ENCODE measurements around the gene KRT81.
"Not testable (repeated sequence)": the region's sequence is repeated elsewhere in the genome, so short reads cannot be mapped to it uniquely, and the experiment has no call there.

Gene KRT81

DNA sequence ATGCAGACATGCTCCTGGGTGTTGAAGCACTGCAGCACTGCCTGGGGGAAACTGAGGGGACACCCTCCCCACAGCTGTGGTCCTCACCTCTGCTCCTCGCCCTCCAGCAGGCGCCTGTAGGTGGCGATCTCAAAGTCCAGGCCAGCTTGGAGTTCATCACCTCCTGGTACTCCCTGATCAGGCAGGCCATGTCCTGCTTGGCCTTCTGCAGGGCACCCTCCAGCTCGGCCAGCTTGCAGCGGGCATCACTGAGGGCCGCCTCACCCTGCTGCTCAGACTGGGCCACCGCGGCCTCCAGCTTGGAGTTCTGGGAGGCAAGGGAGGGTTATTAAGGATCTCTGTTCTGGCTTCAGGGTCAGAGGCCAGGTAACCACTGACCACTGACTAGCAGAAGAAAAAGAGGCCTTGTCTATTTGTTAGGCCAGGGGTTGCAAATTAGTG is 39.1 kb downstream of the KRT81 start:
- not testable (repeated sequence) for DNase-seq

DNA sequence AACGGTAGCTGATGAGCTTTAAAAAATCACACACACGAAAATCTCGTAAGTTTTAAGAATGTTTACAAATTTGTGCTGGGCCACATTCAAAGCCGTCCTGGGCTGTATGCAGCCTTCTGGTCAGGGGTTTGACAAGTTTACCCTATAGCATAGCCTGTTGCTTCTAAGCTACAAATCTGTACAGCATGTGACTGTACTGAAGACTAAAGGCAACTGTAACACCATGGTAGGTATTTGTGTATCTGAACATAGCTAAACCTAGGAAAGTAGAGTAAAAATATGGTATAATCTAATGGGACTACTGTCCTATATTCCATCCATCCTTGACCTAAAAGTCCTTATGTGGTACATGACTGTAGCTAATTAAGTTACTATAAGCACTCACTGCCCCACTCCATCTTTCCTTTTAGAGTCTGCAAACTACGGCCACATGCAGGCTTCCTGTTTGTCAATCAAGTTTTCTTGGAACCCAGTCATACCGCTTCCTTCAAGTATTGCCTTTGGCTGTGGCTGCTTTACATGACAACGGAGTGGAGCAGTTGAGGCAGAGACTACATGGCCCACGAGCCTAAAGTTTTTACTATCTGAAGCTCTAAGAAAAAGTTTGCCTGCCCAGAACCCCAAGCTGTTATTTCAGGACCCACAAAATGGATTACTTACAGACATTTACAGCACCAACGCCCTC is 39.8 kb downstream of the KRT81 start:
- no peak for DNase-seq

DNA sequence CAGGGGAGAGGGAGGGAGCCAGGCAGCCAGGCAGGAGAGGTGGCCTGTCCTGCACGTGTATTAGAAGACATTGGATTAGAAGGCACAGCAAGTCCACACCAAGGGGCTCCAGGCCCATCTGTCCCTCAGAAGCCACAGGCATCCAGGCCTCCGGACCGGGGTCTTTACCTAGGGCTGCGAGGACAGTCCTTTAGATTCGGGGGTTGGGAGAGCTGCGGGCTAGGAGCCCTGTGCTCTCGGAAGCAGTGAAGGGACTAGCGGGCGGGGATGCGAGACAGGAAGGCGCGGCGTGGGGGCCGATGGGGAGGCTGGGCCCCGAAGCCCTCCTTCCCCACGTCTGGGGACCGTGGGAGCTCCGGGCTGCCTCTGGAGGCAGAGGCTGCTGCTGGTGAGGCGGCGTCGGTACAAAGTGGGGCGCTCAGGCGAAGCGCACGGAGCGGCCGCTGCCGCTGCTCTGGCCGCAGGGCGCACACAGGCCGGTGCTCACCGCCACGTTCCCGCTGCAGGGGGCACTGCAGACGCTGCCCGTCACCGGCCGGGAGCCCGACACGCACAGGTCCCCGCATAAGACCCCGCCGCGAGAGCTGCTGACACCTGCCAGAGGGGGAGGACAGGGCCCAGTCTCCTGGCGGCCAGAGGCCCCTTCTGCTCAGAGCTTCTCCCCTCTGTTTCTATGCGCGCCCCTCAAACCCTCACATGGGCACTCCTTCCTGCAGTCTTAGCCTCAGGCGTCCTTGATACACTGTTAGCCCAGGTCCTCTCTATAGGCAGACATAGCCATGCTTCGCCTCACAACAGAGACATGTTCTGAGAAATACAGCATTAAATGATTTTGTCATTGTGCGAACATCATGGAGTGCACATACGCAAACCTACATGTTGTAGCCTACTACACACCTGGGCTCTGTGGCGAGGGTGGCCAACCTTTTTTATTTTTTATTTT is 41.0 kb downstream of the KRT81 start:
- DNase-seq = no peak

DNA sequence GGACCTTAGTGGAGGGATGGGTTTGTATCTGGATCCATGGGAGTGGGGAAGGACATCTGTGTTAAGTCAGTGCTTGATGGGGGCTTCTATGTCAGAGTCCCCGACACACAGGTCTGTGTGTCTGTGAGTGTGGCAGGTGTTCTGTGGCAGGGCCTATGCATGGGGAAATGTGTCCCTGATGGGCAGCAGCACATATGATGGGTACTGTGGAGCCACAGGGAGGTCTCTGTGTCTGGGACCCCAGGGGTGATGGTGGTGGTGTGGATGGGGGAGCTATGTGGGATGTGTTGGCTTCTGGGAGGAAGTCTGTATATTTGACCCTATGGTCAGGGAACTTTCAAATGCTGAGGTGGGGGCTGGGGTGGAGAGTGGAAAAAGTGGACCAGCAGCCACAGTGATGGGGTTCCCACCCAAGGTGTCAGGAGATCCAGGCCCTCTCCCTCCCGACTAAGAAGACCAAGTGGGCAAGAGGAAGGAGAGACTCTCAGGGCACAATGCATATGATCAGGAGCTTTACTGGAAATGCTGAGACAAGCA is 41.8 kb downstream of the KRT81 start:
- DNase-seq = no peak

DNA sequence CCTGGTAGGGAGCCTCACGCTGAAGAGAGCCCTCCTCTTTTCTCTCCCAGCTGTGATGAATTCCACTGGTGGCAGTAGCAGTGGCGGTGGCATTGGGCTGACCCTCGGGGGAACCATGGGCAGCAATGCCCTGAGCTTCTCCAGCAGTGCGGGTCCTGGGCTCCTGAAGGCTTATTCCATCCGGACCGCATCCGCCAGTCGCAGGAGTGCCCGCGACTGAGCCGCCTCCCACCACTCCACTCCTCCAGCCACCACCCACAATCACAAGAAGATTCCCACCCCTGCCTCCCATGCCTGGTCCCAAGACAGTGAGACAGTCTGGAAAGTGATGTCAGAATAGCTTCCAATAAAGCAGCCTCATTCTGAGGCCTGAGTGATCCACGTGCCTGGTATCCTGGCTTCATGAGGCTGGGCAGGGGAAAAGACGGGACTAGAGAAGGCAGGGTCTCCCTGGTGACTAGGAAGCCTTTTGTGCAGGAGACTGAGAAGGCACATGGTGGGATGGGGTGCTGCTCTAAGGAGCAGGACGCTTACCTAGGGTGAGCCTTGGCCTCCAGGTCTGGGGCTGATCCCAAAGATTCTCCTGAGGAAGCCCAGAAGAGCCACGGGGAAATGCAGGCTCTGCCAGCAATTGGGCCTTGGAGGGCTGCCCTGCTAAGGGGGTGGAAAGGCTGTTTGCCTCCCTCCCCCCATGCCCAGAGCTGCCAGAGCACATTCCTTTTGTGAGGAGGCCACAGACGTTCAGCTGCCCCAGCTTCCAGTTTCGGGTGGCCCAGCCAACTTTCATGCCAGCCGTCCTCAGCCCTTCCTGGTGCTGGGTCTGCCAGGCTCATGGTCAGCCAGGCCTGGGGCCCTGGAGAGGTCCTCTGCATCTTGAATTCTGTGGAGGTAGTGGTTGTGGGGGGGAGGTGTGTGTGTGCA is 42.5 kb downstream of the KRT81 start:
- DNase-seq = no peak

DNA sequence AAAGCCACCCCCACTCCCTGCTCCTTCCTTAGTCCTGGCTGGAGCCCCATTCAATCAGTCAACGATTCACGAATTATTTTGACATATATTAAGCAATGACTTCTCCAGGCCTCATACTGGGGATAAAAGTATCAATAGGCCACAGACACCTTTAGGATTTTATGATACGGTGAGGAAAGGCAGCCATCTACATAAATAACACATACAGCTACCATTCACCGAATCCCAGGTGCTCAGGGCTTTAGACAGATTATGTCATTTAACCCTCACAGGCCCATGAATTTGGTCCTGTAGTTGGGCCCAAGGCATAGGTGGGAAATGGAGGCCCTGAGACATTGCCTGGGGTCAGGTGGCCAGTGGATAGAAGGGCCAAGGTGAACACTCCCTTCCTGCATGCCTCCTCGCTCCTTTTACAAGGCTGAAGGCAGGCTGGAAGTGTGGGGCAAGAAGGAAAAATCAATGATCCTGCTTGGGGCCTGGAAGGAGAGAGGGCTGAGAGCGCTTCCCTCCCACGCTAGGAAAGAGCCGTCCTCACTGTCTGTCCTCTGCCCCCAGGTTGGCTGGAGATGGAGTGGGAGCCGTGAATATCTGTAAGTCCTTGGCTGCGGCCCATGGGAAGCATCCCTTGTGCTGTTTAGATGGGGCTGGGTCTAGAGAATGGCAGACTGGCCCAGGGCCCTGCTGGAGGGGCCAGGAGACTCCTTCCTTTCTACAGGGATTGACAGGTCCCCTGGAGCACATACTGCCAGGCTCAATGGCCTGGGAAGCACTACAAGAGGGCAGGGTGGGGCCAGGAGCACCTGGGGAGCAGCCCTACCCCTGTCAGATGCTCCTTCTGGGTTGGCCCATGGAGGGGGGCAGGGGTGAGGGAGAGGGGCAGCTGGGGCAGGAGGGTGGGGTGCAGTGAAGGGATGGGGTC is 43.5 kb downstream of the KRT81 start:
- no peak for DNase-seq

DNA sequence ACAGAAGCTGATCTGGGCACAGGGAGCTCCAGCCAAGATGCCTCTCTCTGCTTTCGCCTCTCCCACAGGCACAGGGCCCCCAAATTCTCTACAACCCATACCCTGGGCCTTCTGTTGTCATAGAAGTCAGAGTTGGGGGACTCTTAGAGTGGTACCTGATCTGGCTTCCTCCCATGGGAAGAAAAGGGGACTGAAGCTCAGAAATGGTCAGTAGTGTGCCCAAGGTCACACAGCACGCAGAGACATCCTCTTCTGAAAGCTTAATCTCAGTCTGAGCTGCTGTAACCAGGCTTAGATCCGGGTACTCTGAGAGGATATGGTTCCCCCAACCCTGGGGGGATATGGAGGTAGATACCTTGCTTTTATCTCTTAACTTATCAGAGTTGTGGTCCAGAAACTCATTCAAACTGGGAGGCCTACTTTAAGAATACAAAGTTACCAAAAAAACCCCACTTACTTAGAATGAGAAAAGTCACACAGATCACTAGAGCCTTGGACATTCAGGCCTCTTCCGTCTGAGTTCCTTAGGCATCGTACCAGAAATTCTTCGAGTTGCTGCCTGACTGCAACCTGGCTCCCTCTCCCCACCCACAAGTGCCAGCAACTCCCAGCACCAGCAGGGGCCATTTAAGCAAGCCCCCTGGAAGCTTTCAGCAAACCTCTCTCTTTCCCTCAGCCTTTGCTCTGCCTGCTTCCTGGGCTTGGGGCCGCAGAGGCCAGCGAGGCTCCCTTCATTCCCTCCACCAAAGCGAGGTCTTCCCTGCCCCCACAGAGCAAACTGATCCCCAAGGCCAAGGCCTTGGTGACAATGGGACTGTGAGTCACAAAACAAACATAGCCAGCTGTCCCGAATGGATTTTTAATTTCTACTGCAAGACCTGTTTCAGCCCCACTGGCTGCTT is 44.4 kb downstream of the KRT81 start:
- no peak for DNase-seq

DNA sequence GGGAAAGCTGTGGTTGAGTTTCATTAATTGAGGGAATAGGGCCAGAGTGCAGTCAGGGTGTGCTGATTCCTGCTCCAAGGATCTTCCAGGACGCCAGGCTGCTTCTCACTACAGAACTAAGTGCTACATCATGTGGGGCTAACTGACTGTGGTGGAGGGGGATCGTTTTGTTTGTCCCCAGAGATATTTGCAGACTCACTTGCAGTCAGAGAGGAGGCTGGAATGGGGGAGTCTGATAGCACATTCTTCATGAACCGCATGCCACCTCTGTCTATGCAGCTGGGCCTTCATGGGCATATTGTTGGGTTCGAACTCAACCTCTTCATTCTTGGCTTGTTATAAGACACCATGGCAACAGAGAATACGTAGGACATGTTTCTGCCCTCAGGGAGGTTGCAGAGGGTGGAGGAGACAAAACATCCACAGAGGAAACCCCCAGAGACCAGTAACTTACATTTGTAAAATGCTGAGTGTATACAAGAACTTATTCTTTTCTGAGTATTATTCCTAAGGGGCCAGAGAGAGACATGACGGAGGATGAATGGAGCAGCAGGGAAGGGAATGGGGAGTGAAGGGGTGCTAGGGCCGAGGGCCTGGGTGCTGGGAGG is 45.3 kb downstream of the KRT81 start:
- no peak for DNase-seq

DNA sequence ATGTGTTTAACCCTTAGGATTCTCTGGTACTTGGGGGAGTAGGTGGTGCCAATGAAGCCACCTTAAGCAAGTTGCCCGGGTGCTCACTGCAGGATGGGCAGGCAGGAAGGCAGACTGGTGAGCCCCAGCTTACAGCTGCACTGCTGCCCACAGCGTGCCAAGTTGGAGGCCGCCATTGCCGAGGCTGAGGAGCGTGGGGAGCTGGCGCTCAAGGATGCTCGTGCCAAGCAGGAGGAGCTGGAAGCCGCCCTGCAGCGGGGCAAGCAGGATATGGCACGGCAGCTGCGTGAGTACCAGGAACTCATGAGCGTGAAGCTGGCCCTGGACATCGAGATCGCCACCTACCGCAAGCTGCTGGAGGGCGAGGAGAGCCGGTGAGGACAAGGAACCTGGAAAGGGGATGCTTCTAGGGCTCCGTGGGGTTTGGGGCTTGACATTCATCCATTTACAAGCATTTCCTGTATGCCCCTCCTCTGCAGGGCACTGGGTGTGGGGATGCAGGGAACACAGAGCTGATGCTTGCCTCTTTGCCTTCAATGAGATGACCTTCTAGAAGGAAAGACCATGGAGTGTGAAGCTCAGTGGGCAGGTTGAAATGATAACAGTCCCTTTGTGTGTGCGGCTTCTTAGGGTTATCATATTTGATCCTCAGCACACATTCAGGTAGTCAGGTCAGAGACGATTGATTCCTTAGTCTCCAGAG is 45.9 kb downstream of the KRT81 start:
- no peak for DNase-seq

DNA sequence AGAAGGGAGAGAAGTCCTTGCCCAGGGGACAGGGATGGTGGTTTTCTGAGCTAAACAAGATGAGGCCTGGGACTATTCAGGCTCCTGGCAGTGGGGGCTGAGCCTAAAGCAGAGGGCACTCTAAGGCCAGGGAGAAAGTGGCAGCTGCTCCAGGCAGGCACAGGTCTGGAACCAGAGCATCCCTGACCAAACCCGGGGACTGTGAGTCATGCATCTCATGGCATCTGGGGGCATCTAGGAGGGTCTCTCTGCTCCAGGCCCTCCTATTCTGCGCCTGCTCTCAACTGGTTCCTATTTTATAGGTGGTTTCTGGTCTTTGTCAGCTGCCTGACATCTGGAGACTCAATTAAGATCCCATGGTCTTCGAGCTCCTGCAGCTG is 46.7 kb downstream of the KRT81 start:
- no peak for DNase-seq

DNA sequence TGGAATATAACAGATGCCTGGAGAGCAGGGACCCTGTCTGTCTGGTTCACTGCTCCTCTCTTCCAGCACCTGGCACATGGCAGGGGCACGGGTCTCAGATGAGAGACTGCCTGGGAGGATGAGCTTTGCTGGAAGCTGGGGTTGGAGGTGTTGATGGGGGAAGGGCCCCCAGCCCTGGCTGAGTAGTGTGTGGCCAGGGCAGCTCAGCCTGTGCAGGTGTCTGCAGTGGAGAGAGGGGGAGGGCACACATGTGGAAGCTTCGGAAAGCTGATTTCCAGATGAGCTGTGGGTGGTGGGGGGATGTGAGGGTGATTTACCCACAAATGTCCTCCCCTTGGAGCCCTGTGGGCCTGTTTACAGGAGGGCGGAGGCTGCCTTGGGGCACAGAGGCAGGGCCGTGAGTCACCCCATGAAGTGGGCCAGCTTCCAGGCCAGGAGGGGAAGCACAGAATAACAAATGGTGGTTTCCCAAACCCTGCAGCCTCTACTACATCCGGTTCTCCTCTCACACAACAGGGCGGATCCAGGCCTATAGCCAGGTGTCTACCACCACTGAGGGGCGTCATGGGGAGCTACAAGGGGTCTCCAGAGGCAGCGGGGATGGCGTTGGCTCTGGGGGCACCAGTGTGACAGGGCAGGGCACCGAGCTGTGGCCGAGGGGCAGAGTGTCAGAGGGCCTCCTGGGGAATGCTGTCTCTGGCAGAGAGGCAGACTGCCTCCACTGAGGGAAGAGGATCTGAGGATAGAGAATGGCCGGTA is 47.3 kb downstream of the KRT81 start:
- DNase-seq = peak; percentile 72

DNA sequence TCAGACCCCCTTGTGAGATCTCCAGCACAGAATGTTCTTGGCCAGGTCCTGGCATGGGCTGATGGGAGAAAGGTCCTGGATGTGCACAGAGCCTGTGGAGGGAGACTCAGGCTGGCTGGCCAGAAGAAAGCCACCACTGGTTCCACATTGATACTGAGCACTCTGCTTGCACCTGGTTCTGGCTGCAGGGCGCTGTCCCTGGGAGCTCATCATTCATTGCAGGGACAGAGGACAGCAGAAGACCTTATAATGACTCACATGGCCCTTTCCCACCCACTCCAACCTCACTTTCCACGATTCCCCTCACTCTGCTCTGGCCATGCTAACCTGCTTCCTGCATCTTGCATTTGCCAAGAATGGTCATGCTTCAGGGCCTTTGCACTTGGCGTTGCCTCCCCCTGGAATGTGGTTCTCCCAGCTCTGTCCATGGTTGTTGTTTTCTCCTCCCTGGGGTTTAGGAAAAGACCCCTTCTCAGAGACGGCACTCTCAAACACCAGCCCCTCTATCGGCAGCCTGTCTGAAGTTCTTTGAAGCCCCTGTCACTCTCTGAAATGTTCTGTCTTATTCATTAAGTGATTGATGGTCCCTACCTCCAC is 48.0 kb downstream of the KRT81 start:
- DNase-seq = no peak

DNA sequence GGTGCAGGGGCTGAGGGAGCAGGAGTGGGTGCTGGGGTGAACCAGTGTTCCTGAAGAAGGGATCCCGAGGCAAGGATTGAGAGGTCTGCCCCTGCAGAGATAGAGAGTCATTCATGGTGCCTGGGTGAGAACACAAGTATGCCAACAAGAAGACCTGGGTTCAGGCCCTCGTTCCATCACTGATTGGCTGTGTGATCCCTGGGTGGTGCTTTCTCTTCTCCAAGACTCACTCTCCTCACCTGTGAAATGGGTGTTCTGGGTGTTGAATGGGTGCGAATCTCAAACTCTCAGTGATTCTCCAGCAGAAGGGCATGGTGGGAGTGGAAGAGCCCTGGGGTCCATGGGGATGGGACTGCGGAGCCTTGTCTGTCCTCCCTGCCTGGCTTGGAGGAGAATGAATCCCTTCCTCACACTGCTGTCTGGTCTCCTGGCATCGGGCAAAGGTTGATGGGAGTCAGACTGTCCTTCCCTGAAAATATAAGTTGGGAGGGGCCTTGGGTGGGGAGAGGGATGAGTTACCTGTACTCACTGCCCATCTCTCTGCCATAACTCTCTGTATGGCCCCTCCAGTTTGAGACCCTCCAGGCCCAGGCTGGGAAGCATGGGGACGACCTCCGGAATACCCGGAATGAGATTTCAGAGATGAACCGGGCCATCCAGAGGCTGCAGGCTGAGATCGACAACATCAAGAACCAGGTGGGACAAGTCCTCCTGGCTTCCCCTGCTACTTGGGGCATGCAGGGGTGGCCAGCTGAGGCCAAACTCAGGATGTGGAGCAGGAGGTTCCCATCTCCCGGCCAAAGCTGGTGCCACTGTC is 48.7 kb downstream of the KRT81 start:
- DNase-seq = no peak

DNA sequence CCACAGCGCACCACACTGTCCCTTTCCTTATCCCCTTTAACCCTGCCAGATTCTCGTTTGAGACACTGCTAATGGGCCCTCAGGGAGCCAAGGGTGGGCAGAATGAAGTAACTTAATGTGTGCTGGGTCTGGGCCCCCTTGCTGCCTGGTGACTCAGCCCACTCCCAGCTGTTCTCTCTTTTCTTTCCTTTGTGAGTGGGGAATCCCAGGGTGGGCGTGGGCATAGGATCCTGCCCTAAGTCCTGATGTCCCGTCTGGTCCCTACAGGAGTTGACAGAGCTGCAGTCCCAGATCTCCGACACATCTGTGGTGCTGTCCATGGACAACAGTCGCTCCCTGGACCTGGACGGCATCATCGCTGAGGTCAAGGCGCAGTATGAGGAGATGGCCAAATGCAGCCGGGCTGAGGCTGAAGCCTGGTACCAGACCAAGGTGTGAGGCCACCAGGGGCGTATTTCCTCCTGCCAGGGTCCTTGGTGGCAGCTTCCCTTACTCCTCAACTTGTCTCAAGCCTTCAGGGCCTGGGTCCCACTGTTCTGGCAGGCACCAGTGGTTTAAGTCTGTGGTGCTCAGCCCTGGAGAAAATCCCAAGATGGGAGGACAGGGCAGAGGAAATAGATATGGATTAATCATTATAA is 50.0 kb downstream of the KRT81 start:
- no peak for DNase-seq

DNA sequence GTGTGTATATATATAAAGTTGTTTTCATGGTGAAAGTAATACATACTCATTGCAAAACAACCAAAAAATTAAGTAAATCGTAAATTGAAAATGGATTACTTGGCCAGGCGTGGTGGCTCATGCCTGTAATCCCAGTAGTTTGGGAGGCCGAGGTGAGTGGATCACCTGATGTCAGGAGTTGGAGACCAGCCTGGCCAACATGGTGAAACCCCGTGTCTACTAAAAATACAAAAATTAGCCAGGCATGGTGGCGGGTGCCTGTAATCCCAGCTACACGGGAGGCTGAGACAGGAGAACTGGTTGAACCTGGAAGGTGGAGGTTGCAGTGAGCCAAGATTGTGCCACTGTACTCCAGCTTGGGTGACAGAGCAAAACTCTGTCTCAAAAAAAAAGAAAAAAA is 51.1 kb downstream of the KRT81 start:
- DNase-seq = not testable (repeated sequence)

DNA sequence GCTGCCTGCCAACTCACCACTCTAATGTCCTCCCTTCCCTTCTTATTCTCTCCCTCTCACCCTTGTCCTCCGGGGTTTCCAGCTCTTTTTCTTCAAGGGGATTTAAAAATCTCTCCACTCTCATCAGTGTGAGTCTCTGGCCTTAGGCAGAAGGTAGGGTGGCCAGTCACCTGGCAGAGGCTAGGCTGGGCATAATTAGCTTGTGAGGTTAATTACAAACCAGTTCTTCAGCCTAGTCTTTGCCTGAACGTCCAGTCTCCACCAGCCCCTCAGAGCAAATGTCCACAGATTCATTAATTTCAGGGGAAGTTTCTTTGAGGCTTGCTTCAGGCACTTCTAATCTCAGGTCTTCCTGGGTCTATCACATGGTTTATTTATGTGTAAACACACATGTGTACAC is 51.6 kb downstream of the KRT81 start:
- no peak for DNase-seq

Measured in stimulated activated CD4-positive, alpha-beta T cell treated with anti-CD3 and anti-CD28 coated beads, Interleukin-4, amount 100 ng/mL, for 24 hours (primary cell).